Retinal pigment epithelial cell (primary cell): ENCODE data around the gene SYT13.

Experiments used
- DNase-seq: peaks from one replicate; pipeline ENCODE4 v3.0.0-alpha.2; 2010; ENCODE audit warnings: low read depth
- H3K4me3 ChIP-seq: 2 replicates; pipeline ENCODE4 v1.5.1; 2011; ENCODE audit warnings: mild to moderate bottlenecking, low read length, control low read depth, moderate library complexity
- TF ChIP-seq, protein P1 (sequence below): conservative IDR thresholded peaks from 2 replicates; pipeline ENCODE4 v1.5.1; 2011; ENCODE audit warnings: low read depth, low read length, control low read depth, inconsistent platforms

SYT13 gene

DNA sequence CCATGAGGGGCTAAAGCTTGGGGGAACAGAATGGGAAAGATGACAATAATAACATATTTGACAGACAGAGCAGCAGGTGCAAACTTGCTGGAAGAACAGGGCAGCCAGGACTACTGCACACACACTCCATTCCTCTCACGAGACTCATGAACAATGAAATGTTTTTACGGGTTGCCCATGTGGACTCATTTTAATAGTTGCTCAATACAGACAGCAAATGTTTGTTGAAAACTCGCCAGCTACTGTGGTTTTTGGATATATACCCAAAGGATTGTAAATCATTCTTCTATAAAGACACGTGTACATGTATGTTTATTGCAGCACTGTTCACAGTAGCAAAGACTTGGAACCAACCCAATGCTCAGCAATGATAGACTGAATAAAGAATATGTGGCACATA, 10.3 kb downstream of the SYT13 start:
- TF ChIP-seq, protein P1, sequence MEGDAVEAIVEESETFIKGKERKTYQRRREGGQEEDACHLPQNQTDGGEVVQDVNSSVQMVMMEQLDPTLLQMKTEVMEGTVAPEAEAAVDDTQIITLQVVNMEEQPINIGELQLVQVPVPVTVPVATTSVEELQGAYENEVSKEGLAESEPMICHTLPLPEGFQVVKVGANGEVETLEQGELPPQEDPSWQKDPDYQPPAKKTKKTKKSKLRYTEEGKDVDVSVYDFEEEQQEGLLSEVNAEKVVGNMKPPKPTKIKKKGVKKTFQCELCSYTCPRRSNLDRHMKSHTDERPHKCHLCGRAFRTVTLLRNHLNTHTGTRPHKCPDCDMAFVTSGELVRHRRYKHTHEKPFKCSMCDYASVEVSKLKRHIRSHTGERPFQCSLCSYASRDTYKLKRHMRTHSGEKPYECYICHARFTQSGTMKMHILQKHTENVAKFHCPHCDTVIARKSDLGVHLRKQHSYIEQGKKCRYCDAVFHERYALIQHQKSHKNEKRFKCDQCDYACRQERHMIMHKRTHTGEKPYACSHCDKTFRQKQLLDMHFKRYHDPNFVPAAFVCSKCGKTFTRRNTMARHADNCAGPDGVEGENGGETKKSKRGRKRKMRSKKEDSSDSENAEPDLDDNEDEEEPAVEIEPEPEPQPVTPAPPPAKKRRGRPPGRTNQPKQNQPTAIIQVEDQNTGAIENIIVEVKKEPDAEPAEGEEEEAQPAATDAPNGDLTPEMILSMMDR, result no peak
- no peak for DNase-seq

GRCh38 chr11:45274206-45274605, 11.9 kb downstream of the SYT13 start:
- DNase-seq, result no peak
- H3K4me3 ChIP-seq, result no peak overlapping the region
- TF ChIP-seq, protein P1, result no peak

More for the DNA sequence above, 10.3 kb downstream of the SYT13 start:
- H3K4me3 ChIP-seq, result no peak overlapping the region

DNA sequence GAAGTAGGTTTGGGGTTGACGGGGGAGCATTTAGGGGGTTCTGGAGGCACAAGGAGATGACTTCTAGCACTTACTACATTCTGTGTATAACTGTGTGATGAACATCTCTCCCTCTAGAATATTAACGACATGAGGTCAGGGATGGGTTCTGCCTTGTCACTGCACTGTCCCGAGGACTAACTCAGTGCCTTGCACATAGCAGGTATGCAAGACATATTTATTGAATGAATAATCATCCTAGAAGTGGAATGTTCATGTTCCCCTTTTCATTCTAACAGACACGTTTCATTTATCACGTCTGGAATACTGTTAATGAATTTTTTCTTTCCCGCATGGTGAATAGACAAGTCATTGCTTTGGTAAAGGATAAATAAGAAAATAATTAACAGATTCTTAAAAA, 12.6 kb downstream of the SYT13 start:
- no peak overlapping the region for H3K4me3 ChIP-seq
- no peak for DNase-seq
- TF ChIP-seq, protein P1, result no peak

GRCh38 chr11:45272701-45273100, 13.4 kb downstream of the SYT13 start:
- no peak overlapping the region for H3K4me3 ChIP-seq
- TF ChIP-seq, protein P1, result no peak
- no peak for DNase-seq

GRCh38 chr11:45270946-45271716, 15.0 kb downstream of the SYT13 start:
- no peak for DNase-seq
- H3K4me3 ChIP-seq, result no peak overlapping the region
- TF ChIP-seq, protein P1, result no peak

DNA sequence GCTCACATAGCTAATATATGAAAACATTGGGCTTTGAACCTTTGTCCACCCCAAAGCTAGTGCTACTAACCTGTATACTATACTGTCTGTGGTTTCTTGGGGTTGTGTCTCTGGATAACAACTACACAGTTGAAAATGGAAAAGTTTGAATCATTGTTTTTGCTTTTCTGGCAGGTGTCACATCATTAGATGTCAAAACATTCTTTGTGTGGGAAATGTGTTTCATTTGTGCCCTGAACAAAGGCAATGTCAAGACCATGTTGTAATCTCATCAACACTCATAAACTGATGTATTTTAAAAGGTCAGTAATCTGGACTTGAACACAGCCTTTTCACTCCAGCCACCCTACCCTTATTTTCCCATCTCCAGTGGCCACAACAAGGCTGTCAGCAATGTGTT, 16.5 kb downstream of the SYT13 start:
- H3K4me3 ChIP-seq, result no peak overlapping the region
- TF ChIP-seq, protein P1, result no peak

GRCh38 chr11:45267652-45268299, 18.4 kb downstream of the SYT13 start:
- DNase-seq, result no peak
- TF ChIP-seq, protein P1, result no peak
- no peak overlapping the region for H3K4me3 ChIP-seq

More for the DNA sequence above, 16.5 kb downstream of the SYT13 start:
- DNase-seq, result no peak
